MM.1S (cell line): ENCODE results near the gene SZT2.

Experiments used
- DNase-seq: peaks from one replicate; pipeline ENCODE4 v3.0.0-alpha.2; 2015
- H2AFZ ChIP-seq: fragments of 300-600 bp; sonication (generic); 2 replicates; pipeline ENCODE4 v1.6.0; 2016; ENCODE audit warnings: antibody characterized with exemption, low read length
- H3F3A ChIP-seq: fragments of 300-600 bp; sonication (generic); 2 replicates; pipeline ENCODE4 v1.6.1; 2016; ENCODE audit warnings: mild to moderate bottlenecking, antibody characterized with exemption, low read length, moderate library complexity, mixed read lengths; ENCODE audit not compliant: insufficient read depth
- H3K27ac ChIP-seq: fragments of 300-600 bp; sonication (generic); 2 replicates; pipeline ENCODE4 v1.5.1; 2016; ENCODE audit warnings: mild to moderate bottlenecking, low read length
- H3K27me3 ChIP-seq: fragments of 300-600 bp; sonication (generic); replicated peaks from 2 replicates; pipeline ENCODE4 v1.6.0; 2016; ENCODE audit warnings: low read length; ENCODE audit not compliant: insufficient read depth
- H3K36me3 ChIP-seq: fragments of 300-600 bp; sonication (generic); replicated peaks from 2 replicates; pipeline ENCODE4 v1.6.1; 2016; ENCODE audit warnings: mild to moderate bottlenecking, low read length, mixed read lengths; ENCODE audit not compliant: insufficient read depth
- H3K4me1 ChIP-seq: fragments of 300-600 bp; sonication (generic); 2 replicates; pipeline ENCODE4 v1.6.1; 2016; ENCODE audit warnings: low read length, mixed read lengths
- H3K4me2 ChIP-seq: fragments of 300-600 bp; sonication (generic); 2 replicates; pipeline ENCODE4 v1.6.0; 2016; ENCODE audit warnings: low read depth, low read length
- H3K4me3 ChIP-seq: fragments of 300-600 bp; sonication (generic); 2 replicates; pipeline ENCODE4 v1.5.1; 2016; ENCODE audit warnings: low read length, mixed read lengths
- H3K79me2 ChIP-seq: fragments of 300-600 bp; sonication (generic); 2 replicates; pipeline ENCODE4 v1.6.1; 2016; ENCODE audit warnings: mixed run types, low read length, mixed read lengths
- H3K9ac ChIP-seq: fragments of 300-600 bp; sonication (generic); 2 replicates; pipeline ENCODE4 v1.6.1; 2016; ENCODE audit warnings: low read length, mixed read lengths
- H3K9me2 ChIP-seq: fragments of 300-600 bp; sonication (generic); replicated peaks from 2 replicates; pipeline ENCODE4 v1.6.1; 2016; ENCODE audit warnings: mild to moderate bottlenecking, low read length, mixed read lengths; ENCODE audit not compliant: insufficient read depth
- H3K9me3 ChIP-seq: fragments of 300-600 bp; sonication (generic); replicated peaks from 2 replicates; pipeline ENCODE4 v1.6.1; 2016; ENCODE audit warnings: mild to moderate bottlenecking, low read length, mixed read lengths; ENCODE audit not compliant: insufficient read depth
- H4K20me1 ChIP-seq: fragments of 300-600 bp; sonication (generic); 2 replicates; pipeline ENCODE4 v1.6.1; 2016; ENCODE audit warnings: mild to moderate bottlenecking, low read length, moderate library complexity, mixed read lengths; ENCODE audit not compliant: insufficient read depth
- EZH2 ChIP-seq: fragments of 300-600 bp; sonication (generic); optimal IDR thresholded peaks from 2 replicates; pipeline ENCODE3; 2017; ENCODE audit warnings: low read depth, mild to moderate bottlenecking, antibody characterized with exemption, low read length, mixed read lengths
- EZH2phosphoT487 ChIP-seq: fragments of 300-600 bp; sonication (generic); IDR thresholded peaks from 2 replicates; pipeline ENCODE4 v1.6.1; 2018; ENCODE audit warnings: antibody characterized with exemption, low read length
- TF ChIP-seq, protein P1 (sequence below): fragments of 300-600 bp; sonication (generic); IDR thresholded peaks from 2 replicates; pipeline ENCODE4 v1.5.1; 2016; ENCODE audit warnings: antibody characterized with exemption, low read length, mixed read lengths

The SZT2 gene

GRCh38 chr1:43484367-43484766, 94.7 kb downstream of the SZT2 start:
- Histone ChIP-seq H3F3A (no peaks in the 10 kb centered on the region), H3K4me3 (no peak overlapping the region), H3K27ac (no peak overlapping the region), H2AFZ (no peak overlapping the region), H3K79me2 (no peaks in the 10 kb centered on the region), H4K20me1 (no peaks in the 10 kb centered on the region), H3K4me2 (no peak overlapping the region), H3K36me3 (no peaks in the 10 kb centered on the region), H3K4me1 (no peaks in the 10 kb centered on the region), H3K9me3 (no peaks in the 10 kb centered on the region), H3K9ac (no peak overlapping the region), H3K27me3 (no peaks in the 10 kb centered on the region), H3K9me2 (no peaks in the 10 kb centered on the region)
- DNase-seq: no peak
- TF ChIP-seq, protein P1, sequence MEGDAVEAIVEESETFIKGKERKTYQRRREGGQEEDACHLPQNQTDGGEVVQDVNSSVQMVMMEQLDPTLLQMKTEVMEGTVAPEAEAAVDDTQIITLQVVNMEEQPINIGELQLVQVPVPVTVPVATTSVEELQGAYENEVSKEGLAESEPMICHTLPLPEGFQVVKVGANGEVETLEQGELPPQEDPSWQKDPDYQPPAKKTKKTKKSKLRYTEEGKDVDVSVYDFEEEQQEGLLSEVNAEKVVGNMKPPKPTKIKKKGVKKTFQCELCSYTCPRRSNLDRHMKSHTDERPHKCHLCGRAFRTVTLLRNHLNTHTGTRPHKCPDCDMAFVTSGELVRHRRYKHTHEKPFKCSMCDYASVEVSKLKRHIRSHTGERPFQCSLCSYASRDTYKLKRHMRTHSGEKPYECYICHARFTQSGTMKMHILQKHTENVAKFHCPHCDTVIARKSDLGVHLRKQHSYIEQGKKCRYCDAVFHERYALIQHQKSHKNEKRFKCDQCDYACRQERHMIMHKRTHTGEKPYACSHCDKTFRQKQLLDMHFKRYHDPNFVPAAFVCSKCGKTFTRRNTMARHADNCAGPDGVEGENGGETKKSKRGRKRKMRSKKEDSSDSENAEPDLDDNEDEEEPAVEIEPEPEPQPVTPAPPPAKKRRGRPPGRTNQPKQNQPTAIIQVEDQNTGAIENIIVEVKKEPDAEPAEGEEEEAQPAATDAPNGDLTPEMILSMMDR: no peak

GRCh38 chr1:43488165-43488564, 98.5 kb downstream of the SZT2 start:
- Histone ChIP-seq H3K4me2 (no peak overlapping the region), H2AFZ (no peak overlapping the region), H3K9ac (no peak overlapping the region), H3K4me3 (no peak overlapping the region), H3K27me3 (no peaks in the 10 kb centered on the region), H3K79me2 (no peaks in the 10 kb centered on the region), H3K9me3 (no peaks in the 10 kb centered on the region), H3F3A (no peaks in the 10 kb centered on the region), H3K27ac (no peak overlapping the region), H4K20me1 (no peaks in the 10 kb centered on the region), H3K9me2 (no peaks in the 10 kb centered on the region), H3K36me3 (no peaks in the 10 kb centered on the region), H3K4me1 (no peaks in the 10 kb centered on the region)
- DNase-seq: no peak
- TF ChIP-seq EZH2phosphoT487: no peak
- TF ChIP-seq, protein P1: no peak
- no peak for TF ChIP-seq EZH2

DNA sequence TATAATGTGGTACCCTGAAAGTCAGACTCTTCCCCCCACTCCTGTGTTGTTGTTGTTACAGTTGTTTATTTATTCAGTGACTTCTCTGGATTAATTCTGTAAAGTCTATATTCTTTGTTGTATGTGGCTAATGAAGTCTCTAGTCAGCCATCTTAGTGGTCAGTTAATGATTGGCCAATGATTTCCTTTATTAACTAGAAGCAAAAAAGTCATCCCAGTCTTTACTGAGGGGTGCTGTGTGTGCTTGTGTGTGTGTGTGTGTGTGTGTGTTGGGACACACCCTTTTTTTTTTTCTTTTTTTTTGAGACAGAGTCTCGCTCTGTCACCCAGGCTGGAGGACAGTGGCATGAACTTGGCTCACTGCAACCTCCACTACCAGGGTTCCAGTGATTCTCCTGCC, 101.4 kb downstream of the SZT2 start:
- DNase-seq: no peak
- Histone ChIP-seq H2AFZ (no peak overlapping the region), H3K9ac (no peak overlapping the region), H3K9me2 (no peaks in the 10 kb centered on the region), H4K20me1 (no peaks in the 10 kb centered on the region), H3F3A (no peaks in the 10 kb centered on the region), H3K27me3 (no peaks in the 10 kb centered on the region), H3K79me2 (no peaks in the 10 kb centered on the region), H3K4me2 (no peak overlapping the region), H3K9me3 (no peaks in the 10 kb centered on the region), H3K27ac (no peak overlapping the region), H3K4me3 (no peak overlapping the region), H3K4me1 (no peaks in the 10 kb centered on the region), H3K36me3 (no peaks in the 10 kb centered on the region)
- TF ChIP-seq EZH2 (no peak), EZH2phosphoT487 (no peak)
- TF ChIP-seq, protein P1: no peak
